Activated CD4-positive, alpha-beta T cell treated with anti-CD3 and anti-CD28 coated beads, Interleukin-2, amount 50 U/mL, for 48 hours (primary cell): ENCODE measurements around the gene ATOH7.
"Not testable (repeated sequence)": the region's sequence is repeated elsewhere in the genome, so short reads cannot be mapped to it uniquely, and the experiment has no call there.

Source experiments
- DNase-seq, 2 experiments: peaks; one replicate each; pipeline ENCODE4 v3.0.0-alpha.2; 2020

Gene ATOH7

GRCh38 chr10:68235581-68235980 lies 3.7 kb upstream of the ATOH7 start:
- DNase-seq: no peak

- no peak for DNase-seq
These were observed 3.2 kb upstream of the ATOH7 start for GRCh38 chr10:68235111-68235510.

DNA sequence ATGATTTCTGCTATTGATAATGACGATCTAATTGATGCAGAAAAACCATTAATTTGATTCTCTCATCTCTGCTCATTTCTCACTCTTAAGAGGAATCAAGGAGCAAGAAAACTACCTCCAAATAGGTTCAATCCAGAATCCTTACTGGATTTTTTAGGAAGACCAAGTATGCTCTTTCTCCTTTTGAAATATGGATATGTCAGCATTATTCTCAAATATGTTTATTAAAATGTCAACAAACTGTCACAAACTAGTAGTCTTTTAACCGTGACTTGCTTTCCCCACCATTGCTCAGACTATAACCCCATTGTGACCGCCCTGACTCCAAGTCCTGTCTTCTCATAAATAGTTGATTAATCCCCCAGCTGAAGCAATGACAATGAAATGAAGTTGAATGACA lies 1.1 kb upstream of the ATOH7 start:
- no peak for DNase-seq

GRCh38 chr10:68231106-68231816 lies 652 bp downstream of the ATOH7 start:
- DNase-seq: peak; percentile 42 to 48

- DNase-seq: no peak
These were observed 1.6 kb downstream of the ATOH7 start for GRCh38 chr10:68230268-68230667.

- DNase-seq: no peak
These were observed 7.1 kb downstream of the ATOH7 start for GRCh38 chr10:68224810-68225209.

DNA sequence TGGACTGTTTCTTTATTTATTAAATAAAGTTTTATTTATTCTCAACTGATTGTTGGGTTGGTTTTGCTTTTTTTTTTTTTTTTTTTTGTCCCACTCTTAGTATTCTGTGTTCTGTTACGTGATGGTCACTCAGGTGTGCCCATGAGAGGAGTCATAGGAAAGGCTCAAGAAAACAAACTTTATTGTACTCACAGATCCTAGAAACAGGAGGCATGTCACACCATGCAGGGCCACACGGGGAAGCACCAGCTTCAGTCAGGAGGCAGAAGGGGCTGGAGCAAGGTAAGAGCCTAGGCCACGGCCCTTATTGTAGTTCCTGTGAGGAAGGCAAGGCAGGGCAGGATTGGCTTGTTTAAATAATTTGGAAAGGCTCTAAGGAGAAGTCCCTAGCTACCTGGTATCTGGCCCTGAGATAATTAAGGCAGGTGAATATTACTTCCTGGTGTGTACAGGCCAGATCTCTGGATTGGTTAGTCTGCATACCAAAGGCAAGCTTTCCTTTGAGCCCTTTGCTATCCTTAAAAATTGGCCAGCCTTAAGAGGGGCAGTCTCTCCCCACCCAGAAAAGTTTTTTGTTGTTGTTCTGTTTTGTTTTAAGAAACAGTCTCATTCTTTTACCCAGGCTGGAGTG lies 8.3 kb downstream of the ATOH7 start:
- no peak for DNase-seq

- no peak for DNase-seq
These were observed 9.5 kb downstream of the ATOH7 start for GRCh38 chr10:68222391-68222790.

- DNase-seq: no peak
These were observed 10.7 kb downstream of the ATOH7 start for GRCh38 chr10:68221196-68221595.

- no peak for DNase-seq
These were observed 13.1 kb downstream of the ATOH7 start for GRCh38 chr10:68218786-68219185.

DNA sequence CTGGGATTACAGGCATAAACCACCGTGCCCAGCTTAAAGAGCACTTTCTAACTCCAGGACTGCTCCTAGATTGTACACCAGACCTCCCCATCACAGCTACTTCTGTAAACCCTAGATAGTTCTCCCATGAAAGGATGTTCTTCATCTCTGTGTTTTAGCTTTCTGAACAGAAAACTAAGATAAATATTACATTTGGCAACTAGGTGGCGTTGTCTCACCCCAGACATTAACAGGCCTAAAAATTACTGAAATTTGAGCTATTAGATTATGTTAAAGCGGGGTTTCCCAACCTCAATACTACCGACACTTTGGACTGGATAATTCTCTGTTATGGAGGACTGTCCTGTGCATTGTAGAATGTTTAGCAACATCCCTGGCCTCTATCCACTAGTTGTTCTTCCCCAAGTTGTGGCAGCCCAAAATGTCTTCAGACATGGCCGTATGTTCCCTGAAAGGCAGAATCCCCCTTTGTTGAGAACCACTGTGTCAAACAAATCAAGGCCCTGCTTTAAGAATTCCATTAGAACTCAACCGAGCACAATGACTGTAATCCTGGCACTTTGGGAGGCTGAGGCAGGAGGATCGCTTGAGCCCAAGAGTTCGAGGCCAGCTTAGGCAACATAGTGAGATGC lies 19.1 kb downstream of the ATOH7 start:
- no peak for DNase-seq

DNA sequence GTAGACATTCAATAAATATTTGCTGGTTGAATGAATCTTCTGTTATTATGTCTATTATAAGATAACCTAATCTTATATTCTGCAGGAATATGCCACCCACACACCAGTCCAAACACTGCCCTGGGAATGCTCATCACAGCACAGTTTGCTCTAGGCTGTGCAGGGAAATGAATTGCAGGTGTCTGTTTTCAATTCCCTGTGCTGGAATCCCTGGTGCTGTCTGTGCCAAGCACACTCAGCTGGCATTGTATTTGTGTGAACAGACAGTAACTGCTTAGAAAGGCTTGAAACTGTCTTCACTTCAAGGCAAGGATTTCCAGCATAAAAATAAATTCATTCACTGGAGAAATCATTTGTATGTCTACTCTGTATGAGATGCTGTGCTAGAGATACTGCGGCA lies 20.2 kb downstream of the ATOH7 start:
- DNase-seq: no peak

- peak; percentile 10 to 21 for DNase-seq
These were observed 23.4 kb downstream of the ATOH7 start for GRCh38 chr10:68208424-68209042.

- DNase-seq: peak; percentile 12 to 18
These were observed 29.0 kb downstream of the ATOH7 start for GRCh38 chr10:68202960-68203353.

GRCh38 chr10:68196701-68197100 lies 35.2 kb downstream of the ATOH7 start:
- DNase-seq: no peak

GRCh38 chr10:68195776-68196175 lies 36.1 kb downstream of the ATOH7 start:
- not testable (repeated sequence) for DNase-seq

DNA sequence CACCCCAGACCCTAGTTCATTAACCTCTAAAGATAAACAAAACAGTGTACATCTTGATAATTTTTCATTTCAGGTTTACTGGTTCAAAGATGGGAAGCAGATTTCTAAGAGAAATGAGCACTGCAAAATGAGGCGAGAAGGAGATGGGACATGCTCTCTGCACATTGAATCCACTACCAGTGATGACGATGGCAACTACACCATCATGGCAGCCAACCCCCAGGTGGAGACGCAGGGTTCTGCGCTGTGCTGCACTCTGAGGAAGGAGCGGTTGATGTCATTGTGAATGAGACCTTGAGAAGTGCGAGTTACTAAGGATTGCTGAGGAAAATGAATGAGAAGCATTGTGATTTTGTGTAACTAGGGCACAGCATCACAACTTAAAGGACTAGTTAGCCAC lies 37.6 kb downstream of the ATOH7 start:
- DNase-seq: no peak

DNA sequence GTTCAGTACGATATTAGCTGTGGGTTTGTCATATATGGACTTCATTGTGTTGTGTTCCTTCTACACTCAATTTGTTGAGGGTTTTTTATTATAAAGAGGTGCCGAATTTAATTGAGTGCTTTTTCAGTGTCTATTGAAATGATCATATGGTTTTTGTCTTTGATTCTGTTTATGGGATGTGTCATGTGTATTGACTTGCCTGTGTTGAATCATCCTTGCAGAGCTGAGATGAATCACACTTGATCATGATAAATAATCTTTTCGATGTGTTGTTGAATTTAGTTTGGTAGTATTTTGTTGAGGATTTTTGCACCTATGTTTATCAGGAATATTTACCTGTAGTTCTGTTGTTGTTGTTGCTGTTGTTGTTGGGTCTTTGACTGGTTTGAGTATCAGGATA lies 39.8 kb downstream of the ATOH7 start:
- no peak for DNase-seq

DNA sequence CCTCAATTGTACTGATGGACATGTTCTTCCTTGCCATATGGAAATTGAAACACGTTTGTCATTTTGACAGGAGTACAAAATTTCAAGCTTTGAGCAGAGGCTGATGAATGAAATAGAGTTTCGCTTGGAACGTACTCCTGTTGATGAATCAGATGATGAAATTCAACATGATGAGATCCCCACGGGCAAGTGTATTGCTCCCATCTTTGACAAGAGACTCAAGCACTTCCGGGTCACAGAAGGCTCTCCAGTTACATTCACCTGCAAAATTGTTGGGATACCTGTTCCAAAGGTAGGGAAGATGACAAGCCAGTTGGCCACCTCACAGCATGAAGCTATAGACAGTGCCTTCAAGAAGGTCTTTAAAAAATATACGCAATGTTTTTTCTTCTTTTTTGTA lies 43.1 kb downstream of the ATOH7 start:
- DNase-seq: no peak

GRCh38 chr10:68185085-68185484 lies 46.8 kb downstream of the ATOH7 start:
- no peak for DNase-seq

GRCh38 chr10:68184546-68184945 lies 47.4 kb downstream of the ATOH7 start:
- no peak for DNase-seq
